AG09319 (cell line): ENCODE data around the gene MARS2.
"Not testable (repeated sequence)": the region's sequence is repeated elsewhere in the genome, so short reads cannot be mapped to it uniquely, and the experiment has no call there.

Experiments
- DNase-seq: peaks from one replicate; pipeline ENCODE4 v3.0.0-alpha.2; 2010; ENCODE audit warnings: low read depth; ENCODE audit errors: extremely low read depth
- CTCF ChIP-seq: IDR thresholded peaks from 2 replicates; pipeline ENCODE4 v1.5.1; 2011; ENCODE audit warnings: low read depth, mild to moderate bottlenecking, inconsistent platforms, low read length, moderate library complexity

The MARS2 gene

GRCh38 chr2:197677483-197677882 lies 27.7 kb upstream of the MARS2 start:
- DNase-seq, result no peak
- no peak for TF ChIP-seq CTCF

- not testable (repeated sequence) for DNase-seq
Observed at GRCh38 chr2:197695206-197695605, 10.0 kb upstream of the MARS2 start.

GRCh38 chr2:197695971-197696370 lies 9.2 kb upstream of the MARS2 start:
- not testable (repeated sequence) for DNase-seq

- DNase-seq, result not testable (repeated sequence)
Observed at GRCh38 chr2:197696571-197696970, 8.6 kb upstream of the MARS2 start.

GRCh38 chr2:197699724-197700123 lies 5.4 kb upstream of the MARS2 start:
- not testable (repeated sequence) for DNase-seq

- no peak for DNase-seq
- no peak for TF ChIP-seq CTCF
Observed at GRCh38 chr2:197700960-197701359, 4.2 kb upstream of the MARS2 start.

GRCh38 chr2:197704434-197705120 lies 592 bp upstream of the MARS2 start:
- no peak for DNase-seq
- TF ChIP-seq CTCF, result no peak

GRCh38 chr2:197705912-197706838 lies 1.0 kb downstream of the MARS2 start:
- DNase-seq, result no peak
- no peak for TF ChIP-seq CTCF

- no peak for DNase-seq
- TF ChIP-seq CTCF, result no peak
Observed at GRCh38 chr2:197706839-197707207, 1.7 kb downstream of the MARS2 start.
